ENCODE data around the gene C2CD2. TPM values are rescaled to one million over a fixed set of nuclear protein-coding genes. Genes with fewer than 3 reads are reported as not detected.

The C2CD2 gene
- total RNA-seq, 2 donors from 2014 or later, result 13.3 to 16.1 TPM

- Histone ChIP-seq H3K27me3 (no peaks in the 10 kb centered on the region), H3K9ac (ENCODE audit: low read depth in 2 of 2, low read length in 2 of 2) (no peak overlapping the region), H3K4me1 (no peaks in the 10 kb centered on the region), H3K36me3 (no peaks in the 10 kb centered on the region), H3K9me3 (no peaks in the 10 kb centered on the region), H3K27ac (no peak overlapping the region), H3K4me3 (no peak overlapping the region)
- TF ChIP-seq, protein P1, sequence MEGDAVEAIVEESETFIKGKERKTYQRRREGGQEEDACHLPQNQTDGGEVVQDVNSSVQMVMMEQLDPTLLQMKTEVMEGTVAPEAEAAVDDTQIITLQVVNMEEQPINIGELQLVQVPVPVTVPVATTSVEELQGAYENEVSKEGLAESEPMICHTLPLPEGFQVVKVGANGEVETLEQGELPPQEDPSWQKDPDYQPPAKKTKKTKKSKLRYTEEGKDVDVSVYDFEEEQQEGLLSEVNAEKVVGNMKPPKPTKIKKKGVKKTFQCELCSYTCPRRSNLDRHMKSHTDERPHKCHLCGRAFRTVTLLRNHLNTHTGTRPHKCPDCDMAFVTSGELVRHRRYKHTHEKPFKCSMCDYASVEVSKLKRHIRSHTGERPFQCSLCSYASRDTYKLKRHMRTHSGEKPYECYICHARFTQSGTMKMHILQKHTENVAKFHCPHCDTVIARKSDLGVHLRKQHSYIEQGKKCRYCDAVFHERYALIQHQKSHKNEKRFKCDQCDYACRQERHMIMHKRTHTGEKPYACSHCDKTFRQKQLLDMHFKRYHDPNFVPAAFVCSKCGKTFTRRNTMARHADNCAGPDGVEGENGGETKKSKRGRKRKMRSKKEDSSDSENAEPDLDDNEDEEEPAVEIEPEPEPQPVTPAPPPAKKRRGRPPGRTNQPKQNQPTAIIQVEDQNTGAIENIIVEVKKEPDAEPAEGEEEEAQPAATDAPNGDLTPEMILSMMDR (IDR thresholded peaks at IDR 0.05), result no peak
- no peak for DNase-seq
- intact Hi-C loops (cut with DNase I), result no loop called here
Measured at GRCh38 chr21:41903559-41904351, 50.1 kb downstream of the C2CD2 start.

DNA sequence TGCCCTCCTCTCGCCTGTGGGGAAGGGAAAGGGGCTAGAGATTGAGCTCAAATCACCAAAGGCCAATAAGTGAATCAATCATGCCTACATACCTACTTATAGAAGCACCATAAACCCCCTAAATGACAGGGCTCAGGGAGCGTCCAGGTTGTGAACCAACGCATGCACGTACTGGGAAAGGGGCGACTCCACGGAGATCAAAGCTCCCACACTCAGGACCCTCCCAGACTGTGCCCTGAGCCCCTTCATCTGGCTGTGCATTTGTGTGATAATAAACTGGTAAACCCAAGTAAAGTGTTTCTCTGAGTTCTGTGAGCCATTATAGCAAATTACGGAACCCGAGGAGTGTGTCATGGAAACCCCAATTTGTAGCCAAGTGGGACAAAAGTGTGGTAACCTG is 50.9 kb downstream of the C2CD2 start:
- Histone ChIP-seq H3K36me3 (no peaks in the 10 kb centered on the region), H3K4me1 (no peaks in the 10 kb centered on the region), H3K27ac (no peak overlapping the region), H3K4me3 (no peak overlapping the region), H3K9ac (ENCODE audit: low read depth in 2 of 2, low read length in 2 of 2) (no peak overlapping the region), H3K9me3 (no peaks in the 10 kb centered on the region), H3K27me3 (no peaks in the 10 kb centered on the region)
- DNase-seq, result no peak
- TF ChIP-seq, protein P1 (IDR thresholded peaks at IDR 0.05), result no peak
- intact Hi-C loops (cut with DNase I), result no loop called here

- DNase-seq, result no peak
- TF ChIP-seq, protein P1 (IDR thresholded peaks at IDR 0.05), result no peak
- Histone ChIP-seq H3K36me3 (no peaks in the 10 kb centered on the region), H3K4me1 (no peaks in the 10 kb centered on the region), H3K27me3 (no peaks in the 10 kb centered on the region), H3K9me3 (no peaks in the 10 kb centered on the region), H3K4me3 (no peak overlapping the region), H3K9ac (ENCODE audit: low read depth in 2 of 2, low read length in 2 of 2) (no peak overlapping the region), H3K27ac (no peak overlapping the region)
- intact Hi-C loops (cut with DNase I), result no loop called here
Measured at GRCh38 chr21:41901782-41902181, 52.0 kb downstream of the C2CD2 start.

DNA sequence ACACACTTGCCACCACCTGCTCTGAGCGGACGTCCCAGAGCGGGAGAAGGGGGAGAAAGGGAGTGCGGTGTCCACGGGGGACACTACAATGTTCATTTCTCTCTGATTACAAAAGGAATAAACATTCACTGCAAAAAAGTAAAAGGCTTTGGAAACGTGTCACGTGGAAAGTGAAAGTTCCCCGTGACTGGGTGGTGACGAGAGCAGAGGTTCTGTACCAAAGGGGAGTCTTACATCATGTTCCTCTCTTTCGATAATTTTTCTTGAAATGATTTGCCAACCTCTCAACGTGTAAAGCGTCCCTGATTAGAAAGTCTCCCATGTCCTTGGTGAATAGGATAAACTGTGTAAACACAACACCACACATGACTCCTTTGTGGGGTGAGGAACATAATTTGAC is 52.7 kb downstream of the C2CD2 start:
- DNase-seq, result no peak
- no peaks in the 10 kb centered on the region for H3K27me3 ChIP-seq
- no peaks in the 10 kb centered on the region for H3K9me3 ChIP-seq
- no peak overlapping the region for H3K27ac ChIP-seq
- H3K4me1 ChIP-seq, result no peaks in the 10 kb centered on the region
- TF ChIP-seq, protein P1 (IDR thresholded peaks at IDR 0.05), result no peak
- H3K36me3 ChIP-seq, result no peaks in the 10 kb centered on the region
- H3K9ac ChIP-seq (ENCODE audit: low read depth in 2 of 2, low read length in 2 of 2), result no peak overlapping the region
- H3K4me3 ChIP-seq, result no peak overlapping the region
- intact Hi-C loops (cut with DNase I), result no loop called here

DNA sequence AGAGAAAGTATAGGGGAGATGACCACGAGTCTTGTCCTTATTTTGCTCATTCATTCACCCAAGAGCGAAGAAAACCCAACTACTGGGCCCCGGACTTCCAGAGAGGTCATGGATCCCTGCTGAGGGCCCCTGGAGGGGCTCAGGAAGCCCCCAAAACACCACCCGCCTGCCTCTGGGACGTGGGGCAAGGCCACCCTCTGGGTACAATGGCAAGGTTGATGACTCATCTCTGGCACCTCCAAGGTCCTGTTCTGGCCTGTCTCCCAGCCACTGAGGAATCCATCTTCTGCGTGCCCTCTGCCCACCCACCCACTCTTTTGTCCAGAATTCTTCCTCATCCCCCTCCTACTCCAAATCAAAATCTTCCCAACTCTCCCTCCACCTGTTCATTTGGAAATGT is 53.4 kb downstream of the C2CD2 start:
- Histone ChIP-seq H3K4me3 (no peak overlapping the region), H3K9me3 (no peaks in the 10 kb centered on the region), H3K4me1 (no peaks in the 10 kb centered on the region), H3K27ac (no peak overlapping the region), H3K9ac (ENCODE audit: low read depth in 2 of 2, low read length in 2 of 2) (no peak overlapping the region), H3K36me3 (no peaks in the 10 kb centered on the region), H3K27me3 (no peaks in the 10 kb centered on the region)
- TF ChIP-seq, protein P1 (IDR thresholded peaks at IDR 0.05), result no peak
- intact Hi-C loops (cut with DNase I), result no loop called here
- no peak for DNase-seq

Data from colonic mucosa (tissue), 4 donors.